ENCODE data around the gene PHYKPL.

PHYKPL gene

DNA sequence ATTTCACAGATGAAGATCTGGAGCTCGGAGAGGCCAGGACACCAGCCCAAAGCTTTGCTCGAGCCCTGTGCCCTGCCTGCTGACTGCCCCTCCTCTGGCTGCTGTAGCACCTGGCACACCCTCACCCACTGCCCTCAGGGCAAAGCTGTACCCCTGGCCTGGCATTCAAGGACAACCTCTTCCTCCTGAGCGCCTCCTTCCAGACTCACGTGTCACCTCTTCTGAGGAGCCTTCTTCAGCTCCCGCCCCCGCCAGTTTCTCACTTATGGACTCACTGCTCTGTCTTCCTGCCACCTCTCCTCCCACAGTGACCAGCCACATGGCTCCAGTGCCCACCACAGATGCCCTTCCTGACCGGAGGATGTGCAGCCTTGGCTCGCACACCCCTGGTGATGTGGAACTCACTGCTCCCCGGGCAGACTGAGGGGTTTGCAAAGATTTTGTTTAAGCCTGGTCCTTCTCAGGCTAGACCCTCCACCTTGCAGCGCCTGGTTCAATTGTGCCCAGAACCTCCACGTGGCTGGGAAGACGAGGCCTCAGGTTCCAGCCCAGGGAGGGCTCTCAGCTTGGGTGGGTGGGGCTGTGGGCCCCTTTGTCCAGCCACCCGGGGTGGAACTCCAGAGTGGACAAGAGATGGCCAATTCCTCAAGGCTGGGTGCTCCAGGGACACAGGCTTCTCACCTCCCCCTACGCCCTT, 46.6 kb upstream of the PHYKPL start:
- TF ChIP-seq, protein P1, sequence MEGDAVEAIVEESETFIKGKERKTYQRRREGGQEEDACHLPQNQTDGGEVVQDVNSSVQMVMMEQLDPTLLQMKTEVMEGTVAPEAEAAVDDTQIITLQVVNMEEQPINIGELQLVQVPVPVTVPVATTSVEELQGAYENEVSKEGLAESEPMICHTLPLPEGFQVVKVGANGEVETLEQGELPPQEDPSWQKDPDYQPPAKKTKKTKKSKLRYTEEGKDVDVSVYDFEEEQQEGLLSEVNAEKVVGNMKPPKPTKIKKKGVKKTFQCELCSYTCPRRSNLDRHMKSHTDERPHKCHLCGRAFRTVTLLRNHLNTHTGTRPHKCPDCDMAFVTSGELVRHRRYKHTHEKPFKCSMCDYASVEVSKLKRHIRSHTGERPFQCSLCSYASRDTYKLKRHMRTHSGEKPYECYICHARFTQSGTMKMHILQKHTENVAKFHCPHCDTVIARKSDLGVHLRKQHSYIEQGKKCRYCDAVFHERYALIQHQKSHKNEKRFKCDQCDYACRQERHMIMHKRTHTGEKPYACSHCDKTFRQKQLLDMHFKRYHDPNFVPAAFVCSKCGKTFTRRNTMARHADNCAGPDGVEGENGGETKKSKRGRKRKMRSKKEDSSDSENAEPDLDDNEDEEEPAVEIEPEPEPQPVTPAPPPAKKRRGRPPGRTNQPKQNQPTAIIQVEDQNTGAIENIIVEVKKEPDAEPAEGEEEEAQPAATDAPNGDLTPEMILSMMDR (IDR thresholded peaks at IDR 0.05; ENCODE audit: low read depth, low read length), result no peak
- no peak for DNase-seq
- Histone ChIP-seq H3K4me3 (ENCODE audit: low read depth, low read length) (no peak overlapping the region), H3K27ac (no peak overlapping the region), H3K36me3 (no peaks in the 10 kb centered on the region), H3K9me3 (ENCODE audit: severe bottlenecking) (no peaks in the 10 kb centered on the region), H3K27me3 (ENCODE audit: insufficient read depth, low read depth, severe bottlenecking) (no peaks in the 10 kb centered on the region)

GRCh38 chr5:178278358-178279023, 45.9 kb upstream of the PHYKPL start:
- H3K27me3 ChIP-seq (ENCODE audit: insufficient read depth, low read depth, severe bottlenecking), result no peaks in the 10 kb centered on the region
- TF ChIP-seq, protein P1 (IDR thresholded peaks at IDR 0.05; ENCODE audit: low read depth, low read length), result no peak

GRCh38 chr5:178277866-178278265, 45.3 kb upstream of the PHYKPL start:
- Histone ChIP-seq H3K36me3 (no peaks in the 10 kb centered on the region), H3K4me3 (ENCODE audit: low read depth, low read length) (no peak overlapping the region), H3K27me3 (ENCODE audit: insufficient read depth, low read depth, severe bottlenecking) (no peaks in the 10 kb centered on the region), H3K27ac (no peak overlapping the region), H3K9me3 (ENCODE audit: severe bottlenecking) (no peaks in the 10 kb centered on the region)
- TF ChIP-seq, protein P1 (IDR thresholded peaks at IDR 0.05; ENCODE audit: low read depth, low read length), result no peak
- DNase-seq, result no peak

More at GRCh38 chr5:178278358-178279023, 45.9 kb upstream of the PHYKPL start:
- H3K36me3 ChIP-seq, result no peaks in the 10 kb centered on the region
- no peaks in the 10 kb centered on the region for H3K9me3 ChIP-seq (ENCODE audit: severe bottlenecking)
- H3K4me3 ChIP-seq (ENCODE audit: low read depth, low read length), result no peak overlapping the region
- no peak for DNase-seq
- no peak overlapping the region for H3K27ac ChIP-seq

DNA sequence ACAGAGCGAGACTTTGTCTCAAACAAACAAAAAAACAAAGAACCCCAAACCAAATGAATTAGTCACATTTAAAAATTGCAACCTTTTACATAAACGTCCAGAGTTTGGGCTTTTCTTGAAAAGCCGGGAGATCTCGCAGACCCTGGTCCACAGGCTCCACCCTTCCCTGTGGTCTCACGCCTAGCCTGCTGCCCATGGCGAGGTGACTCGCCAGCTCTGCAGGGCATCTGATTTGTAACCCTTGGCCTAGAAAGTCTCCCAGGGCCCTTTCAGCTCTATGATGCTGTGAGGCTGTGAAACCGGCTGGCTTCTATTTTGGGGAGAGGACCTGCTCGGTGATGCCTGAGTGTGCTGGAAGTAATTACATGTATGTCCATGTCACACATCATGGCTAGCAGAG, 44.7 kb upstream of the PHYKPL start:
- Histone ChIP-seq H3K9me3 (ENCODE audit: severe bottlenecking) (no peaks in the 10 kb centered on the region), H3K36me3 (no peaks in the 10 kb centered on the region), H3K4me3 (ENCODE audit: low read depth, low read length) (no peak overlapping the region), H3K27me3 (ENCODE audit: insufficient read depth, low read depth, severe bottlenecking) (no peaks in the 10 kb centered on the region), H3K27ac (no peak overlapping the region)
- TF ChIP-seq, protein P1 (IDR thresholded peaks at IDR 0.05; ENCODE audit: low read depth, low read length), result no peak
- DNase-seq, result no peak

- no peak for DNase-seq
- Histone ChIP-seq H3K4me3 (ENCODE audit: low read depth, low read length) (no peak overlapping the region), H3K27ac (no peak overlapping the region), H3K9me3 (ENCODE audit: severe bottlenecking) (no peaks in the 10 kb centered on the region), H3K27me3 (ENCODE audit: insufficient read depth, low read depth, severe bottlenecking) (no peaks in the 10 kb centered on the region), H3K36me3 (no peaks in the 10 kb centered on the region)
- TF ChIP-seq, protein P1 (IDR thresholded peaks at IDR 0.05; ENCODE audit: low read depth, low read length), result no peak
These were observed 42.4 kb upstream of the PHYKPL start for GRCh38 chr5:178274781-178275537.

Data from WERI-Rb-1 (cell line).